GM12878 (cell line): ENCODE results near the gene PSMD13. TPM values are rescaled to one million over a fixed set of nuclear protein-coding genes. Genes with fewer than 3 reads are reported as not detected.

Experiments used
- DPF2 ChIP-seq: fragments of 450-650 bp; IDR thresholded peaks from 2 replicates; pipeline ENCODE4 v1.6.1; 2017; ENCODE audit warnings: mild to moderate bottlenecking
- EED ChIP-seq: sonication (generic); IDR thresholded peaks from 2 replicates; pipeline ENCODE4 v1.6.1; 2016; ENCODE audit warnings: antibody characterized with exemption, low read depth
- EP300 ChIP-seq, 2 experiments: fragments of 150-350 bp in 1 of 2; IDR thresholded peaks; 2 replicates each; pipeline ENCODE4 v1.6.1; 2011 to 2012; ENCODE audit warnings: low read depth in 2 of 2, low read length in 2 of 2, borderline replicate concordance in 1 of 2, improper control_type of control experiment in 1 of 2, inconsistent platforms in 1 of 2; ENCODE audit not compliant: control insufficient read depth in 1 of 2
- GABPA ChIP-seq: IDR thresholded peaks from 2 replicates; pipeline ENCODE4 v1.6.1; 2014; ENCODE audit warnings: antibody characterized with exemption, low read depth, mild to moderate bottlenecking, inconsistent platforms
- GATAD2B ChIP-seq: fragments of 450-650 bp; conservative IDR thresholded peaks from 2 replicates; pipeline ENCODE4 v1.6.1; 2017; ENCODE audit warnings: low read depth, mild to moderate bottlenecking, moderate library complexity
- IKZF2 ChIP-seq, 2 experiments: fragments of 450-650 bp; IDR thresholded peaks; 2 replicates each; pipeline ENCODE4 v1.6.1; 2017; ENCODE audit warnings: mild to moderate bottlenecking in 2 of 2, moderate library complexity in 2 of 2
- MTA2 ChIP-seq: fragments of 450-650 bp; IDR thresholded peaks from 2 replicates; pipeline ENCODE4 v1.6.1; 2016; ENCODE audit warnings: low read depth, mild to moderate bottlenecking, moderate library complexity
- MTA3 ChIP-seq: IDR thresholded peaks from 2 replicates; pipeline ENCODE4 v1.6.1; 2012; ENCODE audit warnings: low read length, inconsistent platforms, borderline replicate concordance
- NR2C1 ChIP-seq: fragments of 450-650 bp; IDR thresholded peaks from 2 replicates; pipeline ENCODE4 v1.6.1; 2017; ENCODE audit warnings: antibody characterized with exemption, mild to moderate bottlenecking, moderate library complexity
- NR2C2 ChIP-seq: IDR thresholded peaks from 2 replicates; pipeline ENCODE4 v1.6.1; 2011; ENCODE audit warnings: borderline replicate concordance, low read depth; ENCODE audit not compliant: control insufficient read depth, insufficient read length
- PAX5 ChIP-seq: IDR thresholded peaks from 2 replicates; pipeline ENCODE4 v1.6.1; 2011; ENCODE audit warnings: low read depth, low read length, borderline replicate concordance
- SPI1 ChIP-seq: IDR thresholded peaks from 2 replicates; pipeline ENCODE4 v1.6.1; 2011; ENCODE audit warnings: low read depth, mild to moderate bottlenecking, low read length, moderate library complexity, borderline replicate concordance; ENCODE audit not compliant: insufficient read depth
- polyA plus RNA-seq, 11 experiments: library from polyadenylated mRNA; depleted of rRNA in 4 of 11; unstranded in 6 of 11; stranded (reverse) in 5 of 11; fragments of >200 nt; fragmentation: Nextera tagmentation in 4 of 11; fragmentation: Illumina TruSeq in 1 of 11; extraction: Ambion mirVana in 4 of 11; extraction: Trizol in 1 of 11; gene quantifications; 1 replicate in 1 of 11; 2 replicates in 10 of 11; pipeline versions ENCODE4 v1.2.1 to v1.2.3, GENCODE V29; 2011 to 2016; ENCODE audit warnings: inconsistent platforms in 2 of 11, missing spikeins in 2 of 11, low read depth in 1 of 11
- total RNA-seq, 4 experiments: library from RNA; depleted of rRNA in 3 of 4; stranded (reverse); fragments of >200 nt in 3 of 4; fragmentation: Illumina TruSeq in 1 of 4; extraction: Trizol in 1 of 4; gene quantifications; 2 replicates each; pipeline versions ENCODE4 v1.2.1 to v1.2.3, GENCODE V29; 2013 to 2021
- TF ChIP-seq, protein P1 (sequence below): fragments of 450-650 bp; conservative IDR thresholded peaks from 2 replicates; pipeline ENCODE4 v1.6.1; 2017; ENCODE audit warnings: mild to moderate bottlenecking, moderate library complexity

PSMD13 gene
- total and polyA plus RNA-seq, 10 of the 15 experiments (the other 5 are each of a cell fraction or from before 2014, with no cell fraction given), result 141 to 303 (median 177) TPM

DNA sequence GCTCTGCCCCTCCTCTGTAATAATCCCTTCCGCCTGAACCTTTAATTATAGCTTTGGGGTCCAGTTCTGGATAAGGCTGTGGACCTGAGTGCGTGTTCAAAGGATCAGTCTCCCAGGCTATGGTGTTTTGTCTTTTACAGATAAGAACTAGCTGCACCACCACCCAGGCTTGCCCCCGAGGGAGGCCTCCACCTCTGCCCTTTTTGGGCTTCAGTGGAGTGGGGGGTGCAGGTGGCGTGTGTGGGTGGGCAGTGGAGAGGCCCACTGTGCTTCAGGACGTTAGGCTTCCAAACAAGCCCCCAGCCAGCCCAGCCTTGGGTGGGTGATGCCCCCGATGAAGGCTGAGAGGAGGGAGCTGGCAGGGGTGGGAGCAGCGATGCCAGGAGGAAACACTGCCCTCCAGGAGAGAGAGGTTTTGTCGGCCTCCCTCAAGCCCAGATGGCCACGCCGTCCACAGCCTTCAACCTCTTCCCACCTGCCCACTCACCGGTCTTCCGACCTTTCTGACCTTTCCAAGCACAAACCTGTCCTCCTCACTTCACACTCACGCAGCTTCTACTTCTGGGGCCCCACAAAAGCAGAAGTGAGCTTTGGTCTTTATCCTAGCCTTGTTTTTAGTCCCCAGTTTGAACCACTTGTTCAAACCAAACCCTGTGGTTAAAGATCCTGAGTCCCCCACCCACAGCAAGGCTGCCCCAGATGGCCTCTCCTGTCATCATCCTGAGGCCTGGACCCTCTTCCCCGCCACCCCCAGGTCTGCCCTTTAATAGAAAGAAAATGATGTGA lies 20.4 kb downstream of the PSMD13 start (continued):
- TF ChIP-seq GATAD2B, result peak; percentile 47; the same call in 1 of the 2 replicates
- TF ChIP-seq GABPA, result no peak
- peak; percentile 37; the same call in 1 of the 2 replicates for TF ChIP-seq MTA3
- TF ChIP-seq NR2C2, result no peak
- no peak for TF ChIP-seq NR2C1
- TF ChIP-seq PAX5, result peak; percentile 34; the same call in 1 of the 2 replicates
- peak; percentile 87 for TF ChIP-seq IKZF2 (IDR thresholded peaks at IDR 0.05)
- TF ChIP-seq DPF2, result peak; percentile 80
- TF ChIP-seq SPI1, result peak; percentile 94
- TF ChIP-seq EED, result peak; percentile 65; the same call in 1 of the 2 replicates
- 0 out of 4 replicates have a peak, but pooled peaks have one; percentile 25 to 32 for TF ChIP-seq EP300 (IDR thresholded peaks at IDR 0.05; ENCODE audit: borderline replicate concordance in 1 of 2, control insufficient read depth in 1 of 2, low read depth in 2 of 2, low read length in 2 of 2)
- TF ChIP-seq, protein P1, sequence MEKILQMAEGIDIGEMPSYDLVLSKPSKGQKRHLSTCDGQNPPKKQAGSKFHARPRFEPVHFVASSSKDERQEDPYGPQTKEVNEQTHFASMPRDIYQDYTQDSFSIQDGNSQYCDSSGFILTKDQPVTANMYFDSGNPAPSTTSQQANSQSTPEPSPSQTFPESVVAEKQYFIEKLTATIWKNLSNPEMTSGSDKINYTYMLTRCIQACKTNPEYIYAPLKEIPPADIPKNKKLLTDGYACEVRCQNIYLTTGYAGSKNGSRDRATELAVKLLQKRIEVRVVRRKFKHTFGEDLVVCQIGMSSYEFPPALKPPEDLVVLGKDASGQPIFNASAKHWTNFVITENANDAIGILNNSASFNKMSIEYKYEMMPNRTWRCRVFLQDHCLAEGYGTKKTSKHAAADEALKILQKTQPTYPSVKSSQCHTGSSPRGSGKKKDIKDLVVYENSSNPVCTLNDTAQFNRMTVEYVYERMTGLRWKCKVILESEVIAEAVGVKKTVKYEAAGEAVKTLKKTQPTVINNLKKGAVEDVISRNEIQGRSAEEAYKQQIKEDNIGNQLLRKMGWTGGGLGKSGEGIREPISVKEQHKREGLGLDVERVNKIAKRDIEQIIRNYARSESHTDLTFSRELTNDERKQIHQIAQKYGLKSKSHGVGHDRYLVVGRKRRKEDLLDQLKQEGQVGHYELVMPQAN, result no peak
- TF ChIP-seq MTA2, result peak; percentile 66
